RWPE1 (cell line): ENCODE data around the gene CTSA.

ENCODE experiments used
- CTCF ChIA-PET: fragments of 350-600 bp; sonication (Branson Sonifier 250); formaldehyde crosslinking; extraction: SDS; loops from one replicate; lab custom pipeline; 2021; lab: Yijun Ruan, JAX
- POLR2A ChIA-PET: fragments of 400-600 bp; formaldehyde crosslinking; extraction: SDS; loops from one replicate; lab custom pipeline; 2020; ENCODE audit warnings: antibody characterized with exemption; ENCODE audit not compliant: low non-redundant PET; lab: Yijun Ruan, JAX
- DNase-seq: peaks from one replicate; pipeline ENCODE4 v3.0.0; 2012; ENCODE audit warnings: low spot score
- H3K27ac ChIP-seq: fragments of 450-650 bp; 2 replicates; pipeline ENCODE4 v1.5.1; 2017
- CTCF ChIP-seq: fragments of 450-650 bp; conservative IDR thresholded peaks from 2 replicates; pipeline ENCODE4 v1.5.1; 2017; ENCODE audit warnings: low read depth, mild to moderate bottlenecking

CTSA gene

GRCh38 chr20:45905505-45906079, 14.5 kb downstream of the CTSA start:
- peak overlapping the region; percentile 53 for H3K27ac ChIP-seq
- POLR2A ChIA-PET: interaction anchor here (0.5 to 1.2 kb wide), 2 partner anchors 14 to 743 kb away, joined by 4 to 7 read pairs; no protein-coding TSS in a partner anchor
- no peak for TF ChIP-seq CTCF
- CTCF ChIA-PET: interaction anchor here (1.2 to 1.5 kb wide), 2 partner anchors 17 to 65 kb away, joined by 4 to 5 read pairs; no protein-coding TSS in a partner anchor
- peak; percentile 95 for DNase-seq

GRCh38 chr20:45907219-45907948, 16.2 kb downstream of the CTSA start:
- no peak overlapping the region; the same call in 1 of the 2 replicates for H3K27ac ChIP-seq
- no peak for DNase-seq
- ChIA-PET CTCF (interaction anchor here (0.6 to 0.8 kb wide), 2 partner anchors 66 to 1405 kb away, joined by 3 to 6 read pairs; no protein-coding TSS in a partner anchor), POLR2A (no interaction called here)
- TF ChIP-seq CTCF: no peak

GRCh38 chr20:45908084-45908483, 16.9 kb downstream of the CTSA start:
- TF ChIP-seq CTCF: no peak
- no peak for DNase-seq
- ChIA-PET CTCF (interaction anchor here (0.6 kb wide), 1 partner anchor 1405 kb away, joined by 6 read pairs; no protein-coding TSS in a partner anchor), POLR2A (no interaction called here)
- no peak overlapping the region; the same call in 1 of the 2 replicates for H3K27ac ChIP-seq

GRCh38 chr20:45909336-45909808, 18.2 kb downstream of the CTSA start:
- peak overlapping the region; percentile 79 for H3K27ac ChIP-seq

GRCh38 chr20:45909817-45910669, 18.9 kb downstream of the CTSA start:
- POLR2A ChIA-PET: interaction anchor here (0.6 kb wide), 1 partner anchor 446 kb away, joined by 3 read pairs; no protein-coding TSS in a partner anchor
- DNase-seq: no peak
- CTCF ChIA-PET: interaction anchor here (0.6 to 1.0 kb wide), 2 partner anchors 15 to 104 kb away, joined by 5 read pairs; no protein-coding TSS in a partner anchor
- no peak for TF ChIP-seq CTCF
- peak overlapping the region; percentile 79 for H3K27ac ChIP-seq

More at GRCh38 chr20:45909336-45909808, 18.2 kb downstream of the CTSA start:
- CTCF ChIA-PET: interaction anchor here (0.5 to 1.0 kb wide), 3 partner anchors 14 to 191 kb away, joined by 3 to 5 read pairs (median 4); no protein-coding TSS in a partner anchor
- POLR2A ChIA-PET: interaction anchor here (0.6 kb wide), 1 partner anchor 447 kb away, joined by 3 read pairs; no protein-coding TSS in a partner anchor
- TF ChIP-seq CTCF: no peak
- DNase-seq: no peak
